Right atrium auricular region (tissue), 2 donors: ENCODE measurements around the gene FOXP1. TPM values are rescaled to one million over a fixed set of nuclear protein-coding genes. Genes with fewer than 3 reads are reported as not detected.

Source experiments
- DNase-seq: peaks from one replicate; pipeline ENCODE4 v3.0.0-alpha.2; 2019; ENCODE audit warnings: low spot score
- H3K27ac ChIP-seq, 2 donors: fragments of 200-600 bp; sonication (generic); 1 replicate in 1 of 2; 2 replicates in 1 of 2; pipeline ENCODE4 v1.5.1; 2016 to 2019
- H3K27me3 ChIP-seq, 2 donors: fragments of 200-600 bp; sonication (generic); one replicate each; pipeline versions ENCODE4 v1.5.1 to v1.6.0; 2017 to 2019
- H3K36me3 ChIP-seq: fragments of 200-600 bp; sonication (generic); one replicate; pipeline ENCODE4 v1.5.1; 2016
- H3K4me1 ChIP-seq, 2 donors: fragments of 200-600 bp; sonication (generic); one replicate each; pipeline versions ENCODE4 v1.5.1 to v1.6.0; 2017 to 2019
- H3K4me3 ChIP-seq, 2 donors: fragments of 200-600 bp; sonication (generic); 1 replicate in 1 of 2; 2 replicates in 1 of 2; pipeline ENCODE4 v1.5.1; 2017 to 2019; ENCODE audit warnings: mild to moderate bottlenecking in 1 of 2, moderate library complexity in 1 of 2
- H3K9me3 ChIP-seq, 2 donors: fragments of 200-600 bp; sonication (generic); one replicate each; pipeline ENCODE4 v1.5.1; 2019
- CTCF ChIP-seq, 2 donors: fragments of 200-600 bp; sonication (generic); IDR thresholded peaks; one replicate each; pipeline ENCODE4 v1.5.1; 2019; ENCODE audit warnings: antibody characterized with exemption in 2 of 2
- total RNA-seq, 2 donors: library from RNA; depleted of rRNA; stranded (reverse); fragments of >200 nt; gene quantifications; one replicate each; pipeline ENCODE4 v1.1.0, GENCODE V29; 2016

The FOXP1 gene
- total RNA-seq, 2 donors from 2014 or later: 39.2 to 59.0 TPM

DNA sequence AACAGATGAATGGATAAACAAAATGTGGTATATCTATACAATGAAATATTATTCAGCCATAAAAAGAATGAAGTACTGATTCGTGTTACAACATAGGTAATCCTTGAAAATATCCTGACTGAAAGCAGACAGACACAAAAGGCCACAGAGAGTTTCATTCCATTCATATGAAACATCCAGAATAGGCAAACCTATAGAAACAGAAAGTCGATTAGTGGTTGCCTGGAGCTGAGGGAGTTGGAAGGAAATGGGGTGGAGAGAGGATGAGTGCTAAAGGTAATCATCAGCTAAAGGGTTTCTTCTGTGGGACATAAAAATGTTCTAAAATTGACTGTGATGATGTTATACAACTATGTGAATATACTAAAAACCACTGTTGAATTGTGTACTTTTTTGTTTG is 22.9 kb downstream of the FOXP1 start:
- no peak for TF ChIP-seq CTCF (IDR thresholded peaks at IDR 0.05)
- Histone ChIP-seq H3K9me3 (no peaks in the 10 kb centered on the region), H3K4me3 (no peak overlapping the region), H3K4me1 (no peaks in the 10 kb centered on the region), H3K36me3 (no peaks in the 10 kb centered on the region), H3K27me3 (no peaks in the 10 kb centered on the region), H3K27ac (no peak overlapping the region)
- DNase-seq: no peak

DNA sequence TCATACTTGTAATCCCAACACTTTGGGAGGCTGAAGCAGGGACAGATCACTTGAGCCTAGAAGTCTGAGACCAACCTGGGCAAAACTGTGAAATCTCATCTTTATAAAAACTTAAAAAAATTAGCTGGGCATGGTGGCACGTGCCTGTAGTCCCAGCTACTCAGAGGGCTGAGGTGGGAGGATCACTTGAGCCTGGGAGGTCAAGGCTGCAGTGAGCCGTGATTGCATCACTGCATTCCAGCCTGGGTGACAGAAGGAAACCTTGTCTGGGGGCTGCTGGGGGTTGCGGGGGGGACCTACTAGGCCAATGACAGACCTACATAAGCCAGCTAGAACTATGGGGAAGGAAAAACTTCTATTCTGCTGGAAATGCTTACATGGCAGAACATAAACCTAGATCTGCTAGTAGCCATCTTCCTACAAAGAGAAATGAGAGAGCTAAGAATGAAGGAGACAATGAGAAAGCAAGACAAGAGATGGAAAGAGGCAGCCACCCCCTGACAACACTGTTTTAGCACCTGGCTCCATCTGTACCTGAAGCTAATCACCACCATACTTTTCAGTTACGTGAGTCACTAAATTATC is 23.9 kb downstream of the FOXP1 start:
- no peak for TF ChIP-seq CTCF (IDR thresholded peaks at IDR 0.05)
- Histone ChIP-seq H3K4me3 (no peak overlapping the region), H3K27me3 (no peaks in the 10 kb centered on the region), H3K4me1 (no peaks in the 10 kb centered on the region), H3K27ac (no peak overlapping the region), H3K9me3 (no peaks in the 10 kb centered on the region), H3K36me3 (no peaks in the 10 kb centered on the region)
- no peak for DNase-seq

GRCh38 chr3:71559021-71559420 is 24.5 kb downstream of the FOXP1 start:
- TF ChIP-seq CTCF (IDR thresholded peaks at IDR 0.05): no peak
- Histone ChIP-seq H3K27ac (no peak overlapping the region), H3K27me3 (no peaks in the 10 kb centered on the region), H3K9me3 (no peaks in the 10 kb centered on the region), H3K36me3 (no peaks in the 10 kb centered on the region), H3K4me1 (no peaks in the 10 kb centered on the region), H3K4me3 (no peak overlapping the region)
- no peak for DNase-seq

- no peak for TF ChIP-seq CTCF (IDR thresholded peaks at IDR 0.05)
- Histone ChIP-seq H3K9me3 (no peaks in the 10 kb centered on the region), H3K4me3 (no peak overlapping the region), H3K4me1 (no peaks in the 10 kb centered on the region), H3K27ac (no peak overlapping the region), H3K27me3 (no peaks in the 10 kb centered on the region), H3K36me3 (no peaks in the 10 kb centered on the region)
- DNase-seq: no peak
Measured at GRCh38 chr3:71554649-71555048, 28.9 kb downstream of the FOXP1 start.

- Histone ChIP-seq H3K4me1 (no peaks in the 10 kb centered on the region), H3K9me3 (no peaks in the 10 kb centered on the region), H3K36me3 (no peaks in the 10 kb centered on the region), H3K4me3 (no peak overlapping the region), H3K27me3 (no peaks in the 10 kb centered on the region), H3K27ac (no peak overlapping the region)
- no peak for TF ChIP-seq CTCF (IDR thresholded peaks at IDR 0.05)
- DNase-seq: no peak
Measured at GRCh38 chr3:71551311-71551919, 32.1 kb downstream of the FOXP1 start.

DNA sequence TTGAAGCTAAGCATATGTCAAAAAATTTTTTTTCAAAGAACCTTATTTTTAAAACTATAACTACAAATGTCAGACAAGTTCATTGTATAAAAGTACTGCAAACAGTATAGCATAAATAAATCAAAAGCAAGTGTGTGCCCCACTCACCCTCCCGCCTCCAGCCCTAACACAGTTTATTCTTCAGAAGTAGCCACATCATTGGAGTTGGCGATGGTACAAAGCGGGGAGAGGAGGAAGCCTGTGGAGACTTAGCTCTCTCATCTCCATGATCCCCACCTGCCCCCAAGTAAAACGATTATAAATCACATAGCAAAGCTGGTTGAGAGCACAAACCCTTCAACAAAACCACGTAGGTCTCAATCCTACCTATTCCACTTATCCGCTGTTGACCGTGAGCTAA is 33.6 kb downstream of the FOXP1 start:
- Histone ChIP-seq H3K27ac (no peak overlapping the region), H3K9me3 (no peaks in the 10 kb centered on the region), H3K4me1 (no peaks in the 10 kb centered on the region), H3K36me3 (no peaks in the 10 kb centered on the region), H3K4me3 (no peak overlapping the region), H3K27me3 (no peaks in the 10 kb centered on the region)
- no peak for DNase-seq
- TF ChIP-seq CTCF (IDR thresholded peaks at IDR 0.05): no peak
